GM12872 (cell line): ENCODE data around the gene TGM2.

Experiments used
- TF ChIP-seq, protein P1 (sequence below): IDR thresholded peaks from 3 replicates; pipeline ENCODE4 v1.5.1; 2011; ENCODE audit warnings: low read depth, mild to moderate bottlenecking, low read length, moderate library complexity; ENCODE audit not compliant: insufficient read depth

The TGM2 gene

GRCh38 chr20:38169636-38170193 lies 4.6 kb upstream of the TGM2 start:
- TF ChIP-seq, protein P1, sequence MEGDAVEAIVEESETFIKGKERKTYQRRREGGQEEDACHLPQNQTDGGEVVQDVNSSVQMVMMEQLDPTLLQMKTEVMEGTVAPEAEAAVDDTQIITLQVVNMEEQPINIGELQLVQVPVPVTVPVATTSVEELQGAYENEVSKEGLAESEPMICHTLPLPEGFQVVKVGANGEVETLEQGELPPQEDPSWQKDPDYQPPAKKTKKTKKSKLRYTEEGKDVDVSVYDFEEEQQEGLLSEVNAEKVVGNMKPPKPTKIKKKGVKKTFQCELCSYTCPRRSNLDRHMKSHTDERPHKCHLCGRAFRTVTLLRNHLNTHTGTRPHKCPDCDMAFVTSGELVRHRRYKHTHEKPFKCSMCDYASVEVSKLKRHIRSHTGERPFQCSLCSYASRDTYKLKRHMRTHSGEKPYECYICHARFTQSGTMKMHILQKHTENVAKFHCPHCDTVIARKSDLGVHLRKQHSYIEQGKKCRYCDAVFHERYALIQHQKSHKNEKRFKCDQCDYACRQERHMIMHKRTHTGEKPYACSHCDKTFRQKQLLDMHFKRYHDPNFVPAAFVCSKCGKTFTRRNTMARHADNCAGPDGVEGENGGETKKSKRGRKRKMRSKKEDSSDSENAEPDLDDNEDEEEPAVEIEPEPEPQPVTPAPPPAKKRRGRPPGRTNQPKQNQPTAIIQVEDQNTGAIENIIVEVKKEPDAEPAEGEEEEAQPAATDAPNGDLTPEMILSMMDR: no peak

GRCh38 chr20:38168791-38169589 lies 3.9 kb upstream of the TGM2 start:
- TF ChIP-seq, protein P1: no peak

DNA sequence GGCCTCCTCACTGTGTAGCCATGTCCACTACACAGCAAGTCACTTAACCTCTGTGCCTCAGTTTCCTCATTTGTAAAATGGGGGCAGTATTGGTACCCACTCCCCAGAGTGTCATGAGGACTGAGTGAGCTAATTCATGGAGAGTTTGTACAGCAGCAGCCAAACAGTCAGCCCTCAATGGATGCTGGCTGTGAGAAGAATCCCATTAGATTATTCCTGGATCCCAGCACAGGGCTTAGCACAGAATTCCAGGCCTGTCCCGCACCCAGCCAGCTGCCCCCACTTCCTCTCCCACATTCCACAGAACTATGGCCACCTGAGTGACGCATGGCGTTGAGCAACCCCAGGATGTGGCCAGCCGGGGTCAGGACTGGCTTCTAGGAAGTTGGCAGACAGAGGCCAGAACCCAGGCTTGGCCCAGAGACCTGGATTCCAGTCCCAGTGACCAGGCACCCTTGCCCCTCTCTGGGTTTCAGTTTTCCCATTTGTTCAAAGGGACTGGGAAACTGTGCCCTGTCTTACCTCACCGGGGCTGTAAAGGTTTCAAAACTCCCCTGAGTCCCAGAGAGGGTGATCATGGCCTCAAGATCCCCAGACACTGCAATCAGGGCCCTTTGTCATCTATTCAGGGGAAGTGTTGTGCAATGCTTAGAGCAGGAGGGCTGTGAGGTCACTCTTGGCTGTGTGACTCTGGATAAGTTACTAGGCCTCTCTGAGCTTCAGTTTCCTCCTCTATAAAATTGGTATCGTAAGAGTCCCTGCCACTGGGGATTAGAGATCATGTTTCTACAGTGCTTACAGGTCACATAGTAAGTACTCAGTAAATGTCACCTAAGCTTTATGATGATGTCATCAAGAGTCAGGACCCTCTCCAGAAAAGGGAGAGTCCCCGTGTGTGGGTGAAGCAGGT lies 3.0 kb upstream of the TGM2 start:
- TF ChIP-seq, protein P1: no peak

- TF ChIP-seq, protein P1: no peak
Observed at GRCh38 chr20:38167328-38167850, 2.3 kb upstream of the TGM2 start.

DNA sequence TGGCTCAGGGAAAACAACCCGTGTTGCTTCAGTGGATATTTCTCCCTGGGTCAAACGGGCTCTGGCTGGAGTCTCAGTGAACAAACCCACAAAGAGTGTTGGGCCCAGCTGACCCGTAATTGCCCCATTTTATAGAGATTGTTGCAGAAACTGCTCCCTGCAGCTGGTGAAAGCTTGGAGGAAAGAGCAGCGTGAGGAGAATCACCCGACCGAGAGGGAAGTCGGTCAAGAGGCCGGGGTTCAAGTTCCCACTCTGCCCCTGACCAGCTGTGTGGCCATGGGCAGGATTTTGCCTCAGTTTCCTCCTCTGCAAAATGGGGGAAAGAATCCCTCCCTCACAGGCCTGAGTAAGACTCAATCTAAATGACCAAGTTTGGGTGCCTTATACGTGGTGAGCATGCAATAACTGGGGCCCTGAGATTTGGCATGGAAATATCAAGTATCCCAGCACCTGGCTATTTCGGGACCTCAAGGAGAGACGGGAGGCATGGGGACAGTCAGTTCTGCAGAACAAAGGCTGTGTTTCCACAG lies 1.7 kb upstream of the TGM2 start:
- TF ChIP-seq, protein P1: no peak

DNA sequence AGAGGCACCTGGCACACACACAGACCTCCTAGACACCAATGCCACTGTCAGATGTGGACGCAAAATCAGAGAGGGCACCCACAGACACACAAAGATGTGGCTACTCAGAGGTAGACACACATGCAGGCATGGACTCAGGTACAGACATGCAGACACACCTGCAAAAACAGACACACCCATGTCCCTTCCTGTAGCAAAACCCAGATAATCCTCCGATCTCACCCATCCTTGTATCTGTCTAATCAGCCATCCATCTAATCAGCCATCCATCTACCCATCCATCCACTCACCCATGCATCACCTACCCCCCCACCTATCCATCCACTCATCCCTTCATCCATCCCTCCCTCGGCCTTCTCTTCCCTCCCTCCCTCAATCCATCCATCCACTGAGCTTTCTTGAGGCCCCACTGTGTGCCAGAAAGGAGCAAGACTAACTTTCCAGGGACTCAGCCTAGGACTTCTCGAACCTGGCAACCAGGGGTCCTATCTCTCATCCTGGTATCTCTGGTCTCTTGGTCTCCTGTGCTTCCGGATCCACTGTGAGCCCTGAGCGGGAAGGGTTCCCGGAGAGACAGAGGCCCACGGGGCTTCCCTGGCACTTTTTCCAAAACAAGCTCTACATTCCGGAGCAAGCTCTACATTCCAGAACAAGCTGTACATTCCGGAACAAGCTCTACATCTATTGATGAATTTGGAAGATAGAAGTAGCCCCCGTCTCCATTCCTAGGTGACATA lies 1.1 kb upstream of the TGM2 start:
- TF ChIP-seq, protein P1: no peak
